Inflammatory macrophage (primary cell): ENCODE results near the gene PPP1R14B.
A peak's percentile ranks its signal among the peaks of the same experiment; 100 is the strongest.
"Not testable (repeated sequence)": the region's sequence is repeated elsewhere in the genome, so short reads cannot be mapped to it uniquely, and the experiment has no call there.

Source experiments
- DNase-seq, 2 donors: peaks; one replicate each; pipeline ENCODE4 v3.0.0-alpha.2; 2020 to 2022

Gene PPP1R14B

GRCh38 chr11:64260147-64260708, 13.5 kb upstream of the PPP1R14B start:
- no peak for DNase-seq

DNA sequence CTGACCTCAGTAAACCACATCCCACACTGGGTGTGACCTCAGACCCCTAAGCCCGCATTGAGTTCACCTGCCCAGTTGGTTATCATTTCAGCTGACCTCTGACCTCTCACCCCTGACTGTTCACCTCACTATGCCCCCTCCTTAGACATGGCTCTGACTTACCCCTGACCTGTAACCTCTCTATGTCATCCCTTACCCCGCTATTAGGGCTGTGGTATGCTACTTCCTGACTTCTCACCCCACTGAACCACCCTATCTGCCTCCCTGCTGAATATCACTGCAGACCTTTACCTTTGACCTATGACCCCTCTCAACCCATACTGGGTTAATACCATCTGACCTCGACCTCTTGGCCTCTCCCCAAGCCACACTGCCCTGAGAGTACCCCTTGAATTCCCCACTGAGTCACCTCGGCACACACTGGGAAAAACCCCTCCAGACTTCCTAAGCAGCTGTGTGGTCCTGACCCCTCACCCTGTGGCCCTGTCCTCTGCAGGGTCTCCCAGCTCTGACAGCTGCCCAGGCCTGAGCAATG, 12.9 kb upstream of the PPP1R14B start:
- DNase-seq = no peak

DNA sequence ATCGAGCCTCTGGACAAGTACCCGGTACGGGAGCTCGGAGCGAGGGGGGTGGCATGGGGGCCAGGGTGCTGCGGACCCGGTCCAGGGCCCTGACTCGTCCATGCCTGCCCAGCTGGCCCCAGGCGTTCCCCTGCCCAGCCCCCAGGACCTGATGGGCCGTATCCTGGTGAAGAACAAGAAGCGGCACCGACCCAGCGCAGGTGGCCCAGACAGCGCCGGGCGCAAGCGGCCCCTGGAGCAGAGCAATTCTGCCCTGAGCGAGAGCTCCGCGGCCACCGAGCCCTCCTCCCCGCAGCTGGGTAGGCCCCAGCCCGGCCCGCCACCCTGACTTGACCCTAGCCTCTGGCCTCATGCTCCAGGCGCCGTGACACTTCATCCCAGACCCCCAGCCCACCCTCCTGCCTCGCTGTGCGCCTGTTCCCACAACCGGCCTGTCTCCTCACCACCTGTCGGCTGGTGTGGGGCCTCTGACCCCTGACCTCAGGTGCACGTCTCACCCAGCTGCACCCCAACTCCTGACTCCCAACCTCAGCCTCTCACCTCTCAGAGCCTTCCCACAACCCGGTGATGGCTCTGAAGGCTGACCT, 12.3 kb upstream of the PPP1R14B start:
- no peak for DNase-seq

DNA sequence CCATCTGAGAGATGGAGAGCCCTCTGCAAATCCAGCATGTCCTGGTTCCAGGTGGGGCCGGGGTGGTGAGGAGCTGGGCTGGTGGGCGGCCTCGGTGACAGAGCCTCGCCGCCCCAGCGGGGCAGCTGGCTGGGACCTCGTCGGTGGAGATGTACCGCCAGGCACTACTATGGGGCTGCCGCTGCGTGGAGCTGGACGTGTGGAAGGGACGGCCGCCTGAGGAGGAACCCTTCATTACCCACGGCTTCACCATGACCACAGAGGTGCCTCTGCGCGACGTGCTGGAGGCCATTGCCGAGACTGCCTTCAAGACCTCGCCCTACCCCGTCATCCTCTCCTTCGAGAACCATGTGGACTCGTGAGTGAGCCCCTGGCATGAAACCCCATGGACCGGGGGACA, 11.6 kb upstream of the PPP1R14B start:
- no peak for DNase-seq

DNA sequence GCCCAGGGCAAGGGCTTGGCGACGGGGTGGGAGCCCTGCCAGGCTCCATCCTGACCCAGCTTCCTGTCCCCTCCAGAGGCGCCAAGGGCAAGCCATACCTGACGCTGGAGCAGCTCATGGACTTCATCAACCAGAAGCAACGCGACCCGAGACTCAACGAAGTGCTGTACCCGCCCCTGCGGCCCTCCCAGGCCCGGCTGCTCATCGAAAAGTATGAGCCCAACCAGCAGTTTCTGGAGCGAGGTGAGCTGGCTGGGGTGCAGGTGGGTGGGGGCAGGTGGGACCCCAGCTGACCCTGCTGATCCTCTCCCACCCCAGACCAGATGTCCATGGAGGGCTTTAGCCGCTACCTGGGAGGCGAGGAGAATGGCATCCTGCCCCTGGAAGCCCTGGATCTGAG, 9.6 kb upstream of the PPP1R14B start:
- no peak for DNase-seq

GRCh38 chr11:64255135-64256128, 8.7 kb upstream of the PPP1R14B start:
- no peak for DNase-seq

- no peak for DNase-seq
Measured at GRCh38 chr11:64254326-64254725, 7.6 kb upstream of the PPP1R14B start.

DNA sequence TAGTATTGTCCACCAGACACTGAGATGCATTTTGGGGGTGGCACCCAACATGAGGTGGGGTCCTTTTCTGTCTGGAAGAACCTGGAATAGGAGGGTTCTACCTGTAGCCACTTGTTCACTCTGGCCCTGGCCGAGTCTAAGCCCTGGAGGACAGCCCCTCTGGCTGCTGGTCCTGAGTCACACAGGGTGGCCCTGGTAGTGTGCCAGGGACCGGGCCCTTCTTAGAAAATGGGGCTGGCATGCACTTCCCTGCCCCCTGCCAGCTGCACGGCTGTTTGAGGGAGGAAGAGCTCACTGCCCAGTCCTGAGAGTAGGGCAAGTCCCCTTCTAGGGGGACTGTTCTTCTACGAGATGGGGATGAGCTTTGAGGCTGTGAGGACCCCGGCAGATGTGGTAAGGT, 6.7 kb upstream of the PPP1R14B start:
- no peak for DNase-seq

DNA sequence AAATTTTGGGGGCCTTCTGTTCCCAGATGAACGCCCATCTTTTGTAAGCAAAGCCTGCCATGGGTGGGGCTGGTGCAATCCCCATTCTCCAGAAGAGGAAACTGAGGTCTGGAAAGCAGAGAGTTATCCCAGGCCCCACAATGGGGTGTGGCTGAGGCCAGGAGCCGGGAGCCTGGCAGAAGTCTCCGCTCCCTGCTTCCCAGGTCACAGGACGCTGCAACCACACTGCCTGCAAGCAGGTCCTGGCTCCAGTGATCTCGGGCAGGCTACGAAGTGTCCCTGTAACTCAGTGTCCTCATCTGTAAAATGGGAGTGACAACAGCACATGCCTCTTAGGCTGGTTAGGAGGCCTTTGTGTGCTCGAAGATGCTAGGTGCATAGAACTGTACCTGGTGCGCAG, 6.3 kb upstream of the PPP1R14B start:
- DNase-seq = no peak

DNA sequence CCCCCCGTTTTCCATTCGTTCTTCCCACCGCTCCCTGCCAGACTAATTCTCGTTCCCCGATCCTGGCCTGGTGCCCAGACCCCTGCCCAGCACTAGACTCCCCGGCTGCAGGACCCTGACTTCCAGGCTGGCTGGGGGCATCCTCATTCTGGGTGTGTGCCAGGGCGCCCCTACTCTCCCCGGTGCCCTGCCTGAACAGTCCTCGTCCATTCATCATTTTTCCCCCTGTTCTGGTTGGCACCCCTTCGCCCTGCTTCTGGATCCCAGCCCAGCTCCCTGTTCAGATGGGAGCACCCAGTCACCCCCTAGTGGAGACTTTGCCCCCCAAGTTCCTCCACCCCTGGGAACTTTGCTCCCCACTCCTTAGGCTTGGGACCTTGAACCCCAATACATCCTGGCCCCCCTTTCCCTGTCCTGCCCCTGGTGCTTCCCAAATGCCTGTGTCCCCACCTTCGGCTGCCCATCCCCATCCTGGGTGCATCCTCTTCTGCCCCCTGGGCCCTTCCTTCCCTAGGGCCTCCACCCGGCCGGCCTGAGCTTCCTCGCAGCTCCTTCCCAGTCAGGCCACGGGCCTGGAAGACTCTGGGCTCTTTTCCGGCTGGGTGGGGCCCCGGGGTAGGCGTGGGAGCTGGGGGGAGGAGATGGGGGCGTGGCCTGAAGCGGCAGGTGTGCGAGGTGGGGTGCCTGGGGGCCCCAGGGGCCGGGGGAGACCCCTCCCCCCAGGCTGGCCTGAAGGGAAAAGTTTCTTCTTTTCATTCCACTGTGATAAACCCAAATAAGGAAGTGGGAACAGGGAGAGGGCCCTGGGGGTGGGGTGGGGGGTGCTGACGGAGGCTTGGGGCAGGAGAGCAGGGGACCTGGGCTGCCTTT, 5.5 kb upstream of the PPP1R14B start:
- peak; percentile 30 to 62 for DNase-seq

- DNase-seq = no peak
Measured at GRCh38 chr11:64251753-64252002, 4.9 kb upstream of the PPP1R14B start.

GRCh38 chr11:64251016-64251752, 4.4 kb upstream of the PPP1R14B start, which contains the start of gene PLCB3:
PLCB3 (plus strand) TSS chr11:64251530; CDS start chr11:64251650, 120 bp downstream.
- DNase-seq = peak; percentile 54 to 73

- DNase-seq = no peak
Measured at GRCh38 chr11:64250415-64251015, 3.8 kb upstream of the PPP1R14B start.

DNA sequence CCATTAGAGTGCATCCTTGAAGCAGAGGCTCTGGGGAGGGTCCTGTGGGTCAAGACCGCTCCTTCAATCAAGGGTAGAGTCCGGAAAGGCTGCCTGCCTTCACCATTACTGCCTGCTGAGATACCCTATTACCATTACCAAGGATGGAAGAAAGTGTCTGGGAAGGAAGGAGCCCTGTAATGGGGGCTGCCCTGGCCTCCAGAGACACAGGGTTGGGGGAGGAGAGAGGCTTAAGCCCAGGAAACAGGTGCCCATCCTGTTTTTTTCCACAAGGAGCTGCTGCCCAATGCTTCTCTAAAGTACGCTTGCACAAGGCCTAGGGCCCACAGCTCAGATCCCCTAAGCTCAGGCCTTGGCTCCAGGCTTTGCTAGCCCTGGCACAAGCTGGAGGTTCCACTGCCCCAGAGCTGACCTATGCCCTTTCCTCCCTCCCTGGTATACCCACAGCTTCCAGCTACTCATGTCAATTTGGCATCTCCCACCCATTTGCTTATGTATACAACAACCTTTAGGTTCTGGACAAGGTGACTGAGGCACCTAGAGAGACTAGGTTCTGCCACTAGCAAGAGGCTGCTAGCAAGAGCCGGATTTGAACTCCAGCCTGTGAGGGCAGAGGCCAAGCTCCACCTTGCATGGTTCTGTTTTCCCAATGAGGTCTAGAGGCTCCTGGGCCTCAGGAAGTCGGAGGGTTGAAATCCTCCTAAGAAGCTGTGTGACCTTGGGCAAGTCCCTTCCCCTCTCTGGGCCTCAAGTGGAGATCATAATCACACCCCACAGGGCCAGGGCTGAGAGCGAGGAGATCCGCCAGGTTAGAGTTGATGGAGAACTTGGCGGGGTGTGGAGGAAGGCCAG, 3.0 kb upstream of the PPP1R14B start:
- DNase-seq = no peak

DNA sequence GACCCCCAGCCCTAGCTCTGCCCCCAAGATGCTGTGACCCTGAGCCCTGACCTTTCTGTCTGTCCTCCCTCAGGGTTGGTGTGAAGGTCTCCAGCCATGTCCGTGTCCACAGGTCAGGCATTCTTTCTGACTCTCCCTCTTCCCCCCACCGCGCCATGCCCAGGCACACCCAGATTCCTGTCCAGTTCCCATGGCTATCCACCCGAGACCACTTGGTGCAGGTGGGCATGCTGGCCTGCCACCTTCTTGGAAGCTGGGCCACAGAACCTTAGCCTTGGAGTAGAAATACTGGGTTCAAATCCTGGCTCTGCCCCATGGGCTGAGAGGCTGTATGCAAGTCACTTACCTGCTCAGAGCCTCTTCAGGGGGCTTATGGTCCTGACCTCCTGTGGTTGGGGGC, 2.3 kb upstream of the PPP1R14B start:
- no peak for DNase-seq

GRCh38 chr11:64248578-64248977, 1.8 kb upstream of the PPP1R14B start:
- no peak for DNase-seq

DNA sequence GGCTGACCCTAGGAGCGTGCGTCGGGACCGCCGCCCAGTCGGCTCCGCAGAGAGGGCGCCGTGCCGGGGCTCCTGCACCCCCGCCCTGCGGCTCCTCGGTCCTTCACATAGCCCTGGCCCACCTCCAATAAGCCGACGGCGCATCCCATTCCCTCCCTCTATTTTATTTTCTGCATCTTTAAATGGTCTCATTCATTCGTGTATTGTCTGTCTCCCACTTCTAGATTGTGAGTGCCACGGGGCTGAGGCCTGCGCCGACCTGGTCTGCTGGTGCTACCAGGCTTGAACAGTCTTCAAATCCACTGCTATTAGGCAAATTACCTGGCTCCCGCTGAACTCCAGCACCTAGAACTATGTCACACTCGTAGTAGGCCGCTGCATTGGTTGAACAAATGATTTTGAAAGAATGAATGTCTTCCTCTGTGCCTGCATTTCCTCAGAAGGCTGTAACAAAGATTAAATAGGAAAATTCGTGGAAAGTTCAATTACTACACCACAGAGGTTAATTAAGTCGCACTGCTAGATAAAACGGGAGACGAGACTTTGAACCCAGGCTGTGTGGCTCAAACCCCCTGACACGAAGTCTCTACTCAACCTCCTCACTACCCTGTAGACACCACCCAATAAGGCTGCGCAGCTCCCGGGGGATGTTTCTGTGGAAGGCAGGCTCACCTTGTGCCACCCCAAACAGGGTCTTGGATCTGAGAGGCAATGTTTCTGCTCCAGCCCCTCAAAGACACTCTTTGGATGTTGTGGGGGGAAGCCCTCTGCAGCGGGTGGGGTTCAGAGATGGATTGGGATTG, 1.2 kb upstream of the PPP1R14B start:
- DNase-seq = no peak

DNA sequence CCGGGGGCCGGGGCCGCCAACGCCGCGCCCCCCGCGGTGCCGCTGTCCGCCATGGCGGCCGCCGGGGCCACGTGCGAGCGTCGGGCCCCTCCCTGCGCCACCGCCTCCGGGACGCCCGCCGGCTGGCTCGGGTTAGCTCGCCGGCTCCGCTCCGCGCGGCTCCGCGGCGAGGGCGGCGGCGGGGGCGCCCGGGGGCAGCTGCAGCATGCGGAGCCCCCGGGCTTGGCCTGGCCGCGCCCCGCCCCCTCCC, 197 bp downstream of the PPP1R14B start:
- not testable (repeated sequence) for DNase-seq

DNA sequence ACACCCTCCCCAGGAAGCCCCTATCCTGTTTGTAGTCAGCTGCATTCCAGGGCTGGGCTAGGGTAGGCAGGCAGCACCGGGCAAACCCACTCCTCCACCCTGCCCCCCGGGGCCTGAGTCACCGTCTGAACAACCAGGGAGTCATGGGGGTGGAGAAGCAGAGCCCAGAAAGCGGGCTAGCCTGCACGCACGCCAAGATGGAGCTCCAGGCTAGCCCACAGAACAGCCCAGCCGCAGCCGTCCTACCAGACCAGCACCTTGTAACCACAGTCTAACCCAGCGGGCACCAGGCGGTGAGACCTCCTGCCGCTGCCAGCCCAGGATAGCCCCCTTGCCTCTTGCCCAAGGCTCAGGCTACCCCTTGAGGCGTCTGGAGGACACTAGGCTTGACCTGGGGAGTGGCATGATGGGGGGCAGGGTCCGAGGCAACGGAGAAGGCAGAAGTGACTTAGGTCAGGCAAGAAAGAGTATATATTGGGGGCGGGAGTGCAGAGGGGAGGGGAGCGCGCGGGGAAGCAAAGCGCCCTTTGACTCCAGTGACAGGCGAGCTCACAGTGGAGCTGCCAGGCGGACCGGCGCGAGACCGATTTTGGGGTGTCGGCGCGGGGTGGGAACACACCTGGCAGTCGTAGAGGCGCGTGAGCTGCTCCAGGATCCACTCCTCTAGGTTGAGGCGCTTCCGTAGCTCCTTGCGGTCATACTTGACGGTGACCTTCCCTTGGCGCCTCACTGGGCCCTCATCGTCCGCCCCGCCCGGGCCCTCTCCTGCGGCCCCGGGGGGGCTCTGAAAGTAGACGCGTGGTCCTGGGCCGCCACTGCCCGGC, 734 bp downstream of the PPP1R14B start:
- DNase-seq = peak; percentile 51 to 81
